MM.1S (cell line): ENCODE results near the gene CIZ1.
A peak's percentile ranks its signal among the peaks of the same experiment; 100 is the strongest.

Experiments used
- DNase-seq: peaks from one replicate; pipeline ENCODE4 v3.0.0-alpha.2; 2015
- H2AFZ ChIP-seq: fragments of 300-600 bp; sonication (generic); 2 replicates; pipeline ENCODE4 v1.6.0; 2016; ENCODE audit warnings: antibody characterized with exemption, low read length
- H3F3A ChIP-seq: fragments of 300-600 bp; sonication (generic); 2 replicates; pipeline ENCODE4 v1.6.1; 2016; ENCODE audit warnings: mild to moderate bottlenecking, antibody characterized with exemption, low read length, moderate library complexity, mixed read lengths; ENCODE audit not compliant: insufficient read depth
- H3K27ac ChIP-seq: fragments of 300-600 bp; sonication (generic); 2 replicates; pipeline ENCODE4 v1.5.1; 2016; ENCODE audit warnings: mild to moderate bottlenecking, low read length
- H3K27me3 ChIP-seq: fragments of 300-600 bp; sonication (generic); replicated peaks from 2 replicates; pipeline ENCODE4 v1.6.0; 2016; ENCODE audit warnings: low read length; ENCODE audit not compliant: insufficient read depth
- H3K36me3 ChIP-seq: fragments of 300-600 bp; sonication (generic); replicated peaks from 2 replicates; pipeline ENCODE4 v1.6.1; 2016; ENCODE audit warnings: mild to moderate bottlenecking, low read length, mixed read lengths; ENCODE audit not compliant: insufficient read depth
- H3K4me1 ChIP-seq: fragments of 300-600 bp; sonication (generic); 2 replicates; pipeline ENCODE4 v1.6.1; 2016; ENCODE audit warnings: low read length, mixed read lengths
- H3K4me2 ChIP-seq: fragments of 300-600 bp; sonication (generic); 2 replicates; pipeline ENCODE4 v1.6.0; 2016; ENCODE audit warnings: low read depth, low read length
- H3K4me3 ChIP-seq: fragments of 300-600 bp; sonication (generic); 2 replicates; pipeline ENCODE4 v1.5.1; 2016; ENCODE audit warnings: low read length, mixed read lengths
- H3K79me2 ChIP-seq: fragments of 300-600 bp; sonication (generic); 2 replicates; pipeline ENCODE4 v1.6.1; 2016; ENCODE audit warnings: mixed run types, low read length, mixed read lengths
- H3K9ac ChIP-seq: fragments of 300-600 bp; sonication (generic); 2 replicates; pipeline ENCODE4 v1.6.1; 2016; ENCODE audit warnings: low read length, mixed read lengths
- H3K9me2 ChIP-seq: fragments of 300-600 bp; sonication (generic); replicated peaks from 2 replicates; pipeline ENCODE4 v1.6.1; 2016; ENCODE audit warnings: mild to moderate bottlenecking, low read length, mixed read lengths; ENCODE audit not compliant: insufficient read depth
- H3K9me3 ChIP-seq: fragments of 300-600 bp; sonication (generic); replicated peaks from 2 replicates; pipeline ENCODE4 v1.6.1; 2016; ENCODE audit warnings: mild to moderate bottlenecking, low read length, mixed read lengths; ENCODE audit not compliant: insufficient read depth
- H4K20me1 ChIP-seq: fragments of 300-600 bp; sonication (generic); 2 replicates; pipeline ENCODE4 v1.6.1; 2016; ENCODE audit warnings: mild to moderate bottlenecking, low read length, moderate library complexity, mixed read lengths; ENCODE audit not compliant: insufficient read depth
- EZH2 ChIP-seq: fragments of 300-600 bp; sonication (generic); optimal IDR thresholded peaks from 2 replicates; pipeline ENCODE3; 2017; ENCODE audit warnings: low read depth, mild to moderate bottlenecking, antibody characterized with exemption, low read length, mixed read lengths
- EZH2phosphoT487 ChIP-seq: fragments of 300-600 bp; sonication (generic); IDR thresholded peaks from 2 replicates; pipeline ENCODE4 v1.6.1; 2018; ENCODE audit warnings: antibody characterized with exemption, low read length
- TF ChIP-seq, protein P1 (sequence below): fragments of 300-600 bp; sonication (generic); IDR thresholded peaks from 2 replicates; pipeline ENCODE4 v1.5.1; 2016; ENCODE audit warnings: antibody characterized with exemption, low read length, mixed read lengths

Gene CIZ1

DNA sequence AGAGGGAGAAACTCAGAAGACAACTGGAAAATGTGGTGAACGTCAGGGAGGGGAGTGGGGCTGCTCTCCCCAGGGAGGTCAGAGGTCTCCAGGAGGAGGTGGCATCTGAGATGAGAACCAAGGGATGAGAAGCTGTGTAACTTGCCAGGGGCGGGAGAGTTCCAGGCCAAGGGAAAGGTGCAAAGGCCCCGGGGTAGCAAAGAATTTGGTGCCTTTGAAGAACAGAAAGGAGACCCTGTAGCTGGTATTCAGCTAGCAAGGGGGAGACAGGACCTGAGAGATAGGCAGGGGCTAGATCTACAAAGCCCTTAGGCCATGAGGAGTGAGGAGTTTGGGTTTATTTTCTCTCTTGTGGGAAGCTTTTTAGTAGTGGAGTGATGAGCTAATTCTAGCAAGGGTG, 15.1 kb upstream of the CIZ1 start:
- Histone ChIP-seq H3K4me3 (no peak overlapping the region), H3K4me1 (0 out of 2 replicates have a peak, but pooled peaks cover 3% of the 10 kb centered on the region), H3K36me3 (no peaks in the 10 kb centered on the region), H3K9me2 (no peaks in the 10 kb centered on the region), H3K9me3 (no peaks in the 10 kb centered on the region), H3K27me3 (peaks cover 37% of the 10 kb centered on the region), H3K4me2 (no peak overlapping the region), H2AFZ (no peak overlapping the region), H3K79me2 (no peaks in the 10 kb centered on the region), H4K20me1 (no peaks in the 10 kb centered on the region), H3F3A (no peaks in the 10 kb centered on the region), H3K27ac (no peak overlapping the region), H3K9ac (no peak overlapping the region)
- DNase-seq = no peak
- TF ChIP-seq EZH2phosphoT487 = no peak
- no peak for TF ChIP-seq EZH2
- TF ChIP-seq, protein P1, sequence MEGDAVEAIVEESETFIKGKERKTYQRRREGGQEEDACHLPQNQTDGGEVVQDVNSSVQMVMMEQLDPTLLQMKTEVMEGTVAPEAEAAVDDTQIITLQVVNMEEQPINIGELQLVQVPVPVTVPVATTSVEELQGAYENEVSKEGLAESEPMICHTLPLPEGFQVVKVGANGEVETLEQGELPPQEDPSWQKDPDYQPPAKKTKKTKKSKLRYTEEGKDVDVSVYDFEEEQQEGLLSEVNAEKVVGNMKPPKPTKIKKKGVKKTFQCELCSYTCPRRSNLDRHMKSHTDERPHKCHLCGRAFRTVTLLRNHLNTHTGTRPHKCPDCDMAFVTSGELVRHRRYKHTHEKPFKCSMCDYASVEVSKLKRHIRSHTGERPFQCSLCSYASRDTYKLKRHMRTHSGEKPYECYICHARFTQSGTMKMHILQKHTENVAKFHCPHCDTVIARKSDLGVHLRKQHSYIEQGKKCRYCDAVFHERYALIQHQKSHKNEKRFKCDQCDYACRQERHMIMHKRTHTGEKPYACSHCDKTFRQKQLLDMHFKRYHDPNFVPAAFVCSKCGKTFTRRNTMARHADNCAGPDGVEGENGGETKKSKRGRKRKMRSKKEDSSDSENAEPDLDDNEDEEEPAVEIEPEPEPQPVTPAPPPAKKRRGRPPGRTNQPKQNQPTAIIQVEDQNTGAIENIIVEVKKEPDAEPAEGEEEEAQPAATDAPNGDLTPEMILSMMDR = no peak

DNA sequence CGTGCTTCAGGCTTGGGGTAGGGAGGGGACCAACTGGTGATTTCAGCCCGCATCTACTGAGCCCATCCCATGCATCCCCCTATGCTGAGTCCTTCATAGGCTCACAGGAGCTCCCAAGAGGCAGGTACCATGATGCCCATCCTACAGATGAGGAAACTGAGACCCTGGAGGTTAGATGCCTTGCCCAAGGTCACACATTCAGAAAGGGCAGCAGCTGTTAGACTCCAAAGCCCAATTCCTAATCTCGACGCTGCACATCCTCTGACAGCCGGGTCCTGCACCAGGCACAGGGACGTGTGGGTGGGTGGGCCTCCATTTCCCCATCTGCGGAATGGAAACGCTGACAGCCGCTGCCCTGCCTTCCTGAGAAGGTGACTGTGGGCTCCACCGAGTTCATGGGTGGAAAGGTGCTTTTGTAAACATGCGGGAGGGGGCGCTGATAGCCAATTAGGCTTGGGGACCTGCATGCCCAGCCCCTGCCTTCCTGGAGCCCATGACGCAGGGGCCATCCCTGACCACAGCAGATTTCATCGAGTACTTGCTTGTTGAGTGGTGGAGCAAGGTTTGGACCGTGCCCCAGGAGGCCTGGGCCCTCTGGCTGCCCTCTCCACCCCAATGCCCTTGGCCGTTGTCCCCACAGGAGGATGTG, 14.0 kb upstream of the CIZ1 start:
- TF ChIP-seq, protein P1 = no peak
- TF ChIP-seq EZH2 (no peak), EZH2phosphoT487 (no peak)
- no peak overlapping the region for H3K4me2 ChIP-seq

DNA sequence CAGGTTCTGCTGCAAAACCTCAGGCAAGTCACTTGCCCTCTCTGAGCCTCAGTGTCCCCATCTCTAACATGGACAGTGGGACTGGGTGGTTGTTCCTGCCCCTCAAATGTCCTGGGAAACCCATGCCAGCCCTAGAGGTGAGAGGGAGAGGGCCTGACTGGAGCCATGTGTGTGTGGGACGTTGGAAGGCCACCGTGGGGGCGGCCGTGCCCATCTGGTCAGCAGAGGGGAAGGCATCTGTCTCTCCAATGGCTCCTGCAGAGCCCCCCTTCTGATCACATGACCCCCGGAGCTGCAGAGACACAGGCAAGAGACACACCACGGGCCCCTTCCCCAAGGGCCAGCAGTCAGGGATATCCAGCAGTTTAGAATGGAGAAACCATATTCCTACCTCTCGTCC, 13.5 kb upstream of the CIZ1 start:
- TF ChIP-seq EZH2phosphoT487 = no peak
- no peak for DNase-seq
- H3K4me3 ChIP-seq = no peak overlapping the region
- H3K9me3 ChIP-seq = no peaks in the 10 kb centered on the region
- H3K27ac ChIP-seq = no peak overlapping the region
- H4K20me1 ChIP-seq = no peaks in the 10 kb centered on the region
- H3K27me3 ChIP-seq = peaks cover 30% of the 10 kb centered on the region
- H2AFZ ChIP-seq = no peak overlapping the region
- no peaks in the 10 kb centered on the region for H3K9me2 ChIP-seq
- H3K79me2 ChIP-seq = no peaks in the 10 kb centered on the region
- no peak overlapping the region for H3K4me2 ChIP-seq
- no peak overlapping the region for H3K9ac ChIP-seq
- H3K4me1 ChIP-seq = 0 out of 2 replicates have a peak, but pooled peaks cover 3% of the 10 kb centered on the region
- H3K36me3 ChIP-seq = no peaks in the 10 kb centered on the region
- H3F3A ChIP-seq = no peaks in the 10 kb centered on the region

More for the DNA sequence above, 14.0 kb upstream of the CIZ1 start:
- Histone ChIP-seq H3K9me3 (no peaks in the 10 kb centered on the region), H4K20me1 (no peaks in the 10 kb centered on the region), H3K4me1 (0 out of 2 replicates have a peak, but pooled peaks cover 3% of the 10 kb centered on the region), H3F3A (no peaks in the 10 kb centered on the region), H3K9me2 (no peaks in the 10 kb centered on the region), H3K4me3 (no peak overlapping the region), H3K36me3 (no peaks in the 10 kb centered on the region), H3K27ac (no peak overlapping the region), H2AFZ (no peak overlapping the region), H3K27me3 (peaks cover 30% of the 10 kb centered on the region), H3K79me2 (no peaks in the 10 kb centered on the region), H3K9ac (no peak overlapping the region)
- DNase-seq = no peak

DNA sequence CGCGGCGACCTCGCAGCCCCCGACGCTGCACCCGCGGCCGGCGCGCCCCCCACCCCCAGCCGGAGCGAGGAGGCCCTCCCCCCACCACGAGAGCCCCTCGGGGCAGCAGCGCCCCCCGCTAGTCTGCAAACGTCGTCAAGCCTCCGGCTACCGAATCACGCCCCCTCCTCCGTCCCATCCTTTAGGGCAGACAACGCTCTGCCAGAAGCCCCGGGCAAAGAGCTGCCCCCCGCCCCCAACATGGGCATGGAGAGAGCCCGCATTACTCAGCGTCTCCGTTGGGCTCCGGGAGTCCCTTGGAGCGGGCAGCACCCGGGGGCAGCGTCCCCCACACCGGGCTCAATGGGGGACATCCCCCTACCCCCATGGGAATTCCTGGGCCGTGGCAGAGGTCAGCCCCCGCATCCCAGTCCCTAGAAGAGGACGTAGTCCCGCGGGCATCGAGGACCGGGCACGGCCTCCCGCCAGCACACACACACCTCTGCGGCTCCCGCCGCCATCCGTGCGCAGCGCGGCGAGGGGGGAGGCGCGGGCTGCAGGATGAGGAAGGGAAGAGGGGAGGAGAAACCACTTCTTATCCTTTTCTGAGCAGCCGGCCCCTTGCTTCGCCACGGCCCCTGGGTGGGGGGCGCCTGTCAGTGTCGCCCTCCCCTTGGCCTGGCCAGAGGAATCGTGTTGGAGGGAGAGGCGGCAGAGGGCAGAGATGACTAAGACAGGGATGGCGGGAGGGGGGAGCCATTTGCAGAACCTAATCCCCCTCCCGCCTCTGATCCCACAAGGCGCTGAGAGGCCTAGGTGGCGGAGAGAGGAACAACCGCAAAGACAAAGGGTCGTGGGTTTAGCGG, 12.6 kb upstream of the CIZ1 start:
- no peaks in the 10 kb centered on the region for H3F3A ChIP-seq
- H2AFZ ChIP-seq = no peak overlapping the region
- H3K79me2 ChIP-seq = no peaks in the 10 kb centered on the region
- peak; percentile 55 for TF ChIP-seq EZH2
- TF ChIP-seq, protein P1 = no peak
- no peaks in the 10 kb centered on the region for H3K9me2 ChIP-seq
- H3K4me2 ChIP-seq = peak overlapping the region; percentile 94
- H3K27ac ChIP-seq = no peak overlapping the region
- H3K9ac ChIP-seq = no peak overlapping the region
- H3K27me3 ChIP-seq = peaks cover 30% of the 10 kb centered on the region
- H4K20me1 ChIP-seq = no peaks in the 10 kb centered on the region
- no peak for DNase-seq
- no peaks in the 10 kb centered on the region for H3K36me3 ChIP-seq
- no peaks in the 10 kb centered on the region for H3K9me3 ChIP-seq
- H3K4me3 ChIP-seq = peak overlapping the region; percentile 61; the same call in 1 of the 2 replicates
- 0 out of 2 replicates have a peak, but pooled peaks cover 3% of the 10 kb centered on the region for H3K4me1 ChIP-seq
